NOMO-1 treated with DMSO at 0.1 percent for 48 hours (cell line): ENCODE data around the gene CREB3L4.

Experiments used
- DNase-seq: peaks from one replicate; lab custom pipeline; 2025; ENCODE audit not compliant: unreplicated experiment; lab: John Stamatoyannopoulos, UW

Gene CREB3L4

DNA sequence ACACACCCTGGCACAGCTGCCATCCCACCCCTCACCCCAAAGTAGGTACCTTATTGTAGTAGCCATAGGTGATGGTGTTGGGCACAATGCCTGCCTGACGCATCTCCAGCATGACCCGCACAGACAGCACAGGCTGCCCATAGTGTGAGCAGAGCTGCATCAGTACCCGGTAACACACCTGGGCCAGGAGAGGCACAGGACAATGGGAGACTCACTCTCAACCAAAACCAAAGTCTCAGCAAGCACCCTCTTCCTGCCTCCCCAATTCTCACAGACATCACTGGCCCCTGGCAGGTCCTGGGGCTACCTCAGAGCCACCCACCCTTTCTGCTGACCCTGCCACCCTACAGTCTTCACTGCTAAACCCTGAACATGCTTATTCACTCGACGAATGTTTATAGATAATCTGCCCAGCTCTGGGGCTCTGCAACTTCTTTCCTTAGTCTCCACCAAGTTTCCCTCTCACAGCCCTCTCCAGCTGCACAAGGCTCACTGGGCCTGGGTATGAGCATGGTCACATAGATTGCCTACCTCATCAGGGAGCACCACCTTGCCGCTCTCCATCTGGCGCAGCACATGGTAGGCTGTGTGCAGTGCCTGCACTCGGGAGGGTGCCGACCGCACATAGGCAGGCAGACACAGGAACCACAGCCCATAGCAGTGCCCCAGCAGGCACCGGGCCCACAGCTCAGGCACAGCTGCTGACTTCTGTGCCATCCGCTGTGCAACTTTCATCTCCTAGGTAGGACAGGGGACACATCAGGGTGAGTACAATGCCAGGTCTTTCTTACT is 31.5 kb upstream of the CREB3L4 start:
- no peak for DNase-seq

DNA sequence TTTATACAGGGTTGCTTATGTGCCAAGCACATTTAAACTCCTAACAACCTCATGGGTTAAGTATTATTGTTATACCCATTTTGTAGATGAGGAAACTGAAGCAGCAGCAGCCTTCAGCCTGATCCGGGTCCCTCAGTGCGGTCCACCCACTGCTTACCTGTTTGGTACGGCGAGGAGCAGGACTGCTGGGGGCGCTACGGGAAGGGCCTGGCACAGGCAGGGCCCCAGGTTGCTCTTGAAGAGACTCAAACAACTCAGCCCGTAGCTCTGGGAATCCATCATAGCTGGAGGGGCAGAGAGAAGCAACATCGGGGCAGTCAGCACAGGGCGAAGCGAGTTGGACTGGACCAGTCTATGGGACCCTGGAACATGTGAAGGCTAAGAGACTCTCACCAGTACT is 30.4 kb upstream of the CREB3L4 start:
- no peak for DNase-seq

DNA sequence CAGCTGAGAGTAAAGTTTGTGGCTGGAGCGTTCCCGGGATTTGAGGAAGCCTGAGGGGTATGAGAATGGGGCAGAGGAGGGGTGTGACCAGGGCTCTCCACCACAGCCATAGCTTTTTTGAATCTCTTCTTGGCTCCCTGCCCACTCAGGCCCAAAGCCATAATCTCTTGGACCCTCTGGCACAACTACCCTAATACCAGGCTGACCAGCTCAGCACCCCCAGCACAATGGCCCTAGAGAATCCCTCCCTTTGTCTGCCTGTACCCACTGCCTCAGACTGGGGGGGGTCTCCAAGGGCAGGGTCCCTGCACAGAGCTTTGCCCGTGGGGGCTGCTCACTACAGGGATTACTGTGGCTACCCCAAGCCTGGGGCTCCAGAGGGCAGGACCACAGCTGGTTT is 28.7 kb upstream of the CREB3L4 start:
- no peak for DNase-seq

DNA sequence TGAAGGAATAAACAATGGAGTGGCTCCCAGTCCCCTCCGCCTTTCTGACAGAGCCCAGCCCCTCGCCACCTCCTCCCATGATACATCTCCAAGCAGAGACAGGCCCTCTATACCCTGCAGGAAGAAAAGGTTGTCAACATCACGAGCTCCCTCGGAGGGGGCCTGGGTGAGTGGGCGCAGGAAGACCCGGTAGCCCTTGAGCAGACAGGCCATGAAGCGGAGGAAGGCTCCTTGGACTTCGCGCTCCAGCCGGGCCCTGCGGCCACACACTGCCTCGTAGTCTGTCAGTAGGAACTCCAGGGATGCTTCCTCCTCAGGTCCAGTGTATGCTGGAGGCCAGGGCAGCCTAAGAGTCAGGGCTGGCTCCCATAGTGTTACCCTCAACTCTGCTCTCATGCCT is 28.2 kb upstream of the CREB3L4 start:
- no peak for DNase-seq

DNA sequence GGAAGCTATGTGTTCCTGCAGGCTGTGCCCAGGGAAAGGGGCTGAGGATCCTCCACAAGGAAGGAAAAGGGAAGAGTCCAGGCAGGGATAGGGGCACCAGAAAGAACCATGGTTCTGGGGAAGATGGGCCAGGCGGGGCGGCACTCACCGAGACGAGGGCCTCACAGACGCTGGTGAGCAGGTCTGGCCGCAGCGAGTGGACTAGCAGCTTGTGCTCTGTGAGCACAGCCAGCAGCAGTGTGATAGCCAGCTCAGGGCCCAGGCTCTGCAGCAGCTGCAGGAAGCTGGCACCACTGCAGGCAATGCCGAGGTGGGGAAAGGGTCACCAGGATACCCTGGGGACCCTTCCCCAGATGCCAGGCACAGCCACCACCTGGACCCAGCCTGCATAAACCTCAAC is 26.9 kb upstream of the CREB3L4 start:
- DNase-seq = no peak

DNA sequence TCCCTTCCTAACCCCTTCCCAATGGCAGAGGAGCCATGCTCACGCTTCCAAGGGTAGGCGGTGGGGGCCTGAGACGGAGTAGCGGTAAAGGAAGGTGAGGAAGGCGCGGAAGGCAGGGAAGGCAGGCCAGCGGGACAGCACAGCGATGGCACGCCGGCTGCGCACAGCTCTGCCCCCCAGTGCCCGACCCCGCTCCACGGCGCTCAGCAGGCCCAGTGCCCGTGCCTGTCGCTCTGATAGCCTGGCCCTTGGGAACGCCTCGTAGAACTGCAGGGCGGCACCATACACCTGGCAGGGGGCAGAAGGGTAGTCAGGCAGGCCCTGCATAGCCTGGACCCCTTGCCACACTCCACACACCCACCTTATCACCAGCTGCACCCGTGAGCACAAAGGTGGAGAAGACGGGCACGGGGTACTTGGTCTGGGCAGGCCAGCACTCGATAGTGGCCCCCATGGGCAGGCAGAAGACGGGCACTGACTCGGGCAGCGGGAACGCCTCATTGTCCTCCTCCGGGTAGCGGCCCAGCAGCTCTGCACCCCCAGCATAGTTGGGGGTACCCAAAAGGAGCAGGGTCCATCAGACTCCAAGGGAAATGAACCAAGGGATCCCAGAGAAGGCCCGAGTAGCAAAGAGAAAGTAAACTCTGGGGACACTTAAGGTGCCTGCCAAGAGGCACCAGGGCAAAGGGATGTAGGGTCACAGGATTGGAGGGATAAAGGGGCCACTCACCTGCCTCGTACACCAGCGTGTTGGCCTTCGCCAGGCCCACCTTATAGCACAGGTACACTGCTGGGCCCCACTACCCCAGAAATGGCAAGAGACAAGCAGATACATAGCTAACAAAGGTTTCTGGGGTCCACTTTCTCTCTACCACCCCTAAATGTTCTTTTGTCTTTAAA is 25.6 kb upstream of the CREB3L4 start:
- no peak for DNase-seq

DNA sequence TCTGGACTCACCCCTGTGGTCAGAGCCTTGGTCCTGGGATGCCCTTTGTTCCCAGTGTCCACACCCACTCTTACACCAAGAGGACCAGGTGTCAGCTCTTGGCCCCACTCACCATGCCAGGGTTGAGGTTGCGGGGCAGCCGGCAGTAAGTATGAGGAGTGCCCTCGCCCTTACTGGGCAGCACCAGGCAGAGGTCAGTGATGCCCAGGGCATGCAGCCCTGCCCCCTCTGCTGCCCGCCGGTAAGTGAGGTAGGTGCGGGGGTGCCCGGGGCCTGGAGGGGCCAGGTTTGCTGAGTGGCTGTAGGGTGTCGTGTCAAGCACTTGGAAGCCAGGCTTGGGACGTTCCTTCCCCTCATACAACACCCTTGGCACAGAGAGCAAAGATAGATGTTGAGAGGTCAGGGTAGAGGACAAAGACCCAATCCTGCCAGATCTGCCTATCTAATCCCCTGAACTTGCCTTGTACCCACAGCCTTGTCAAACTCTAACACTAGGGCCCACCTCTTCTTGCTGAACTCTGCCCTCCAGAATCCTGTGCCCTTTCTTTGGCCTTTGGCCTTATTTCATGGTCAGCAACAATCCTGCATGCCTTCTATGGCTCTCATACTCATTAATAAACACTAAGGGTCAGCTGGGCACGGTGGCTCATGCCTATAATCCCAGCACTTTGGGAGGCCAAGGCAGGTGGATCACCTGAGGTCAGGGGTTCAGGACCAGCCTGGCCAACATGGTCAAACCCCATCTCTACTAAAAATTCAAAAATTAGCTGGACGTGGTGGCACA is 24.7 kb upstream of the CREB3L4 start:
- DNase-seq = no peak

DNA sequence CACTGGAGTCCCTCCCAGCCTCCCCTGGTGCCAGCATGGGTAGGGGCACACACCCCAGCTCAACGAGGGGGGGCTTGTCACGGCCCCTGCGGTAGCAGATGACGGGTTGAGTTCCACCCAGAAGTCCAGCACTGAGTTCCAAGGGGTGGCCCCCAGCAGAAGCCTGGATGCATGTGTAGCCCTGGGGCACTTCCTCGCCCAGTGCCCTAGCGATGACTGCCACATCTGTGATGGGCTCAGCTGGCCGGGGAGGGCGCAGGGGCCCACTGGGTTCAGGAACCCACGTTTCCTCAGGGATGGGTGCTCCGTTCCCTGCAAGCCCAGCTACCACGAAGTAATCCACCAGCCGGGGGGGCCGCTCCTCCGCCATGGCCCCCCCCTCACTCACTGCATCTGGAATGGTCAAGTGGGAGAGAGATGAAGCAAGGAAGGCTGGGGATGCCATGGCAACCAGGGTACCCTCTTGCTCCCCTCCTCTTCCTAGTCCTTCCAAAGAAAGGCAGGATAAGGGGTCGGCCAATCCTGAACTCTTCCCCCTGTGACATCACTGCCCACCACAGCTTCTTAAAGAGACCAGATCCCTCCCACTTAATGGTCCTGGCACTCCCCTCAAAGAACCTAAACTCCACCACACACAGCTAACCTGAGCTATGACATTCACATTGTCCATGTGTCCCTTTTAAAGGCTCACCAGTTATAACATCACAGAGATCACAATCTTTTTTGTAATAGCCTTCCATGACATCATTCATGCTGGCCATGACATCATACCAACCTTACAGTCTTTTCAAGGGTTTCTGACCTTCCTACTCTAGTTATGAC is 23.5 kb upstream of the CREB3L4 start:
- DNase-seq = no peak

DNA sequence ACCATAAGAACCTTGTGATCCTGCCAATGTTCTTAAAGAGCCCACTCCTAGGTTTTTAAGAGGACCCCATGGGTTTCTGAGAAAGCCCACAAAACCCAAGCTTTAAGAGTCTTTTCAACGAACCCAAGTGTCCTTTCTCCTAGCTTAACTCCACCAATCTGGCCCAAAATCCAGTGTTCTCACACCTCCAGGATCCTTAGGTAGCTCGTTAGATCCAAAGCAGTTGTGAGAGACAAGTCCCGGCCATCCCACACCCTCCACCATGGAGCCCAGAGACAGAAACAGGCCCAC is 22.9 kb upstream of the CREB3L4 start:
- no peak for DNase-seq

DNA sequence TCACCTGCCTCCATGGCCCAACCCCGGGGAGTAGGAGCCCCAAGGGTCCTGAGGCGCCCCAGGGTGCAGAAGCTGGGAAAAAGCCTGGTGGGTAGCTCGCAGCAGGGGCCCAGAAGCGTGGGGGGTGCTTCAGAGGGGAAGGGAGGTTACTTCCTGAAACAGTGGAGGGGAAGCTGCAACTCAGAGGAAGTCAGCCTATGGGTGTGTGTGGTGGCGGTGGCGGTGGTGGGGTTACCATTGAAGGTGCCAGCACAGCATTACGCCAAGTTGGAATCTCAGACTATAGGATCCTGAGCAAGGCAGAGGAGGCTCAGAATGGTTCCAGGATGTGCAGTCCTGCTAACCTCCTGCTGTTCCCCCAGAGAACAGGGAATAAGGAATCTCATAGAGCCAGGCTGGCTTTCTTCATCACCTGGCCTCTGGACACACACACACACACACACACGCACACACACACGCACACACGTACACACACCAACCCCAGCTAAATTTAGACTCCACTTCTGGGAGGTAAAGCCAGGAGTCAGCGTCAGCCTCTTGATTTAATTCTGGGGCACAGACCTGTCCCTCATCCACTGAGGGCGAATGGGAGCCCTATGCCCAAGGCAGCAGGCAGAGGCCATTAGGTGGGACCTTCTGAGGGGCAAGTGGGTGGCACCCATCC is 22.4 kb upstream of the CREB3L4 start:
- peak; percentile 87 for DNase-seq

DNA sequence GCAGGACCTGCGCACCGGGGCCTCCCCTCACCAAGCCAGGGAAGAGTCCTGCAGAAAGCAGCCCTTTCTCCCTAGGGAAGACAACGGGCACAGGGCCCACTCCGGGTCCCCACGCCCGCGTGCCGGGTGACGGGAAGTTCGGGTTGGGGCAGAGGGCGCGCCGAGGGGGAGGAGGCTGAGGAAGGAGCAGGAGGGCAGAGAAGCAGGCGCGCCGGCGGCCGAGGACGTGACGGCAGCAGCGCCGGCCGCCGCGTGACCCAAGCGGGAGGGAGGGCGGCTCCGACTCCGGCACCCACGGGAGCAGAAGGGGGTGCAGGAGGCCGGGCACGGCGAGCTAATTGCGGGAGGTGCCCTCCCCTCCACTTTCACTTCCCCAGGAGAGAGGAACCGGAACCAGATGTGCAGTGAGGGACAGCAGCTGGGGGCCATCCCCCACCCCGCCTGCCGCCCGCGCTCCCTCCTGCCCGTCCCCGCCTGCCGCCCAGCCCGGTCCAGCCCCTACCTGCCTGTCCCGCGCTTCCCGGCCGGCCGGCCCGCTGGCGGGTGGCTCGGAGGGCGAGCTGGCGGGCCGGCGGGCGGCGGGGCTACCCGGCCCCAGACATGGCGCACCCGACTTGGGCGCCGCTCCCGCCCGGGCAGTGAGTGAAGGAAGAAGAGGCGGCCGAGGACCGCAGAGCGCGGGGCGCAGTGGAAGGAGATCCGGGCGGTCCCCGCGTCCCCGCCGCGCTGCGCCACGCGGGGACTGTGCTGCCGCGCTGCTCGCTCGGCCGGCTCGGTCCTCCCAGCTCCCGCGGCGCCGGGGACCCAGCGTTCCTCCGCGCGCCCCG is 21.7 kb upstream of the CREB3L4 start:
- peak; percentile 99 for DNase-seq

DNA sequence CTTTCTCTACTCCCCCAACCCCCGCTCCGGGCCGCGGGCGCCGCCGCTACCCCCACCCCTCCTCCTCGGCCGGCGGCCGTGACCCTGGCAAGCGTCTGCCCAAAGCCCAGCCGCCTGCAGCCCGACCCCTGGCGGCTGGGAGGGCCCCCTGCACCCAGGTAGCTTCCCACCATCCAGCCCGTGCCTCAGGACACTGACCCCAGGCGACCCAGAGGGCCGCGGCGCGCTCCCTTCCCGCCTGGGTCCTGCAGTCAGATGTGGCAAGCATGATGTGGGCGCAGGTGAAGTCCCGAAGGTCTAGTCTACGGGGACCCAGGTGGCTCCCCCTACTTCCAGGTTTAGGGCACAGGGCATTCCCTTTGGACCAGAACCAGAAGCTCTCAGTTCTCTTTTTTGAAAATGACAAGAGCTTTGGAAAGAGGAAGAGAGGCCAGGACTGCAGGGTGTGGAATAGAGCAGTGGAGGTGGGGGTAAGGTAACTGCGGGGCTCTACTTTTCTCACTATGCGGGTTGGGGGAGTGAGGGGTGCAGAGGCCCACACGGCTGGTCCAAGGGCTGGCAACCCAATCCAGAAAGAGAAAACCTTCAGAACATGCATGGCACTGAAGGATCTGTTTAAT is 21.0 kb upstream of the CREB3L4 start, which contains the start of gene DENND4B:
TSS of gene DENND4B (minus strand) at position 97 of the 620 bp plus-strand sequence. CDS start 2,344 bp downstream, outside the sequence.
- DNase-seq = peak; percentile 75

DNA sequence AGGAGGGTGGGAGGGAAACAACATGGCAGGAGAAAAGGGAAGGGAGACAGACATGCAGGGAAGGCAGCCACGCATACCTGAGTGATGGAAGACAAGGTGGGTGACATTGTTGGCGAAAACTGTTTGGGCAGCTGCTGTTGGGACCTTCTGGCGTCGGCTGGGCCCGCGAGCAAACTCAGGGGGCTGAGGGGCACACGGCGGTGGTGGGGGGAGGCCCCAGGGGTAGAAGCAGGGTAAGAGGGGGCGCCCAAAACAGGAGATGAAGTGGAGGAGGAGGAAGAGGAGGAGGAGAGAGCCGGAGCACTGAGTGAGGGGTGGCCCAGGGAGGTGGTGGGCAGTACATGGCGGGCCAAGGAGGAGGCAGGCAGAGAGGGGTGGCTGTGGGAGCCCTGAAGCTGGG is 16.5 kb upstream of the CREB3L4 start:
- no peak for DNase-seq

DNA sequence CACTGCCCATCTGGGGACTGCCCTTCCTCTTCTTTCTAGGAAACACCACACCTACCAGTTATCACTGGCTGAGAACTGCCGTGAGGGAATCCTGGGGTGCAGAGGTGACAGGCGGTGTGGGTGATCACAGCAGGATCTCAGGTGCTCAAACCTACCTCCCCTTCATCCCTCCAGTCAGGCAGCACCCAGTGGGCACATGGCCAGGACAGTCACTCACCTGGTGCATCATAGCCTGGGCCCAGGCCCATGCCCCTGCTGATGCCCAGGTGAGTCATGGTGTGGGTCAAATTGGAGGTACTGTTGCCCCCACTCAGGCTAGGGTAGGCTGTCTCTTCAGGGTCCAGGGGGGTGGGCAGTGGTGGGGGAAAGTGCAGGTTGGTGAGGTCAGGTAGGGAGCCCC is 15.9 kb upstream of the CREB3L4 start:
- no peak for DNase-seq

DNA sequence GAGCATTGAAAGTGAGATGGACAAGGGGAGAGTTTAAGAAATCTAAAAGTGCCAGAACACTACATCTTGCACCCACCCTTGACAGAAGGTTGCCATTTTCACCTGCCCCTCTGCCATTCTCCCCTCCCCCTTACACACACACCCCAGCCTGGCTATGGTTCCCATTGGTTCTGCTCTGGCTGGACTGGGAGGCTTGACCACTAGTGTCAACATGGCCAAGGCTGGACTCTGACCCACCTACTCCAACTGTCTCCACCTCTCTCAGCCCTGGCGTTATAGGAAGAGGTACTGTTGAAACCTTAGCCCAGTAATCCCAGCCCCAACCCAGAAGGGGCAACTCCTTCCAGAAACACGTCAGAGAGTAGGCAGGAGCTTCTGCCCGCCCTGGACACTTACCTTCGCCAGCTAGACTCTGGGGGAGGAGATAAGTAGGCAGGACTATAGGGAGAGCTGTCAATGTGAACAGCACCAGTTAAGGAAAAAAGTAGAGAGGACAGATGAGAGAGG is 13.8 kb upstream of the CREB3L4 start:
- no peak for DNase-seq

DNA sequence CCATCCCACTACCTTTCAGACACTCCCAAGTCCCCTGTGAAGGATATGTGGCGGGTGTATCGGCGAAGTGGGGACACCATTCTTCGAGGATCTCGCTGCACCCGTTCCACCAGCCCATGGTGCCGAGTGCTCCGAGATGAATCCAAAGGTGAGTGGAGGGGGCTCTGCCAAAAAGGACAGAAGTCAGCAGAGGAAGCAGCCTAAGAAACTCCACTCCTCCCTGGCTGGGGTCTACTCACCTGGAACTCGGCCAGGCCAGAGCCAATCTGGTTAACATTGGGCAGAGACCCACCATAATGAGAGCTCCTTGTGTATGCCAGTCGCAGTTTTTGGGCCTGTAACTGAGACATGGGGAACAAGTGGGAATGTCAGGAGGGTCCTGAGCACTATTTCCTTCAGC is 12.9 kb upstream of the CREB3L4 start:
- DNase-seq = no peak

DNA sequence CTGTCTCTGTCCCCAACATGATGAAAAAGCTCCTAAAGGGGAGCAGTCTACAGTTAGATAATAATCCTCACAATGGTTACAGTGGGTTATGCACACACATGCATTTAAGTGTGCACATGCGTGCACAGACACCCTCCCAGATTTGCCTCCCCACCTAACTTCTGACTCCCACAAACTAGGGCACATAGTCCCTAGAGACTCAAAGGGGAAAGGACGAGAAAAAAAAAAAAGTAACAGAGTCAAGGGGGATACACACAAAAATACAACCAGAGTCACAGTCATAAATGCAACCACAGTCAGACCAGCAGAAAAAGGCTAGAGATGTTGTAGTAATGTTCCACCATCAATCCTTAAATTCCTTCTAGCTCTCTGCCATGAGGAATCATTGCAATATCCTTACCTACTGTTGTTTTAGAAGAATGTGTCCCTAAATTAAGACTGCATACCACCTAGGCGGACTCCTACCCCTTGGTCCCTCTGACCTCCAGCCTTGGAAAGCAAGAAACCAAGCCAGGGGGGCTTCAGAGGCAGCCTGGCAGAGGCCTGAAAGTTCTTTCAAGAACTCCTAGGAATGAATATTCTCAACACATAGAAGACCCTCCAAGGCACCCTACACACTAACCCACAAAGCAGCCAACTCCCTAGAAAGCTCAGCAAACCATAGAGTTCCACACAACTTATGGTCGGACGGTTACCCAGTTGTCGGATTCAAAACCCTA is 10.5 kb upstream of the CREB3L4 start:
- DNase-seq = no peak

DNA sequence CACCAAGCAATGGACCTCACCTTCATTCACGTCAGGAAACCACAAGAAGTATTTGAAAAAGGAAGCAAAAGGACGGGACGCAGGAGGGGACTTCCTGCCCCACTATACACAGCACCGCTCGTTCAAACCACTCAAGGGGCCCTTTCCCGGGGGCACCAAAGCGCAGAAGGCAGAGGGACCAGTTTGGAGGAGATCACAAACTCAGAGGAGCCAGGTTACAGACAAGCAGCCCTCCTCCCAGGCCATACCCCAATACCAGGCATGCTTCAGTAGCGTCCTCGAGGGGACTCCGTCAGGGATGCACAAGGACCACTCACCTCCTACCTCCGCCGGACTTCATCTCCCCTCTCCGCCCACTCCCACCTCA is 10.0 kb upstream of the CREB3L4 start:
- DNase-seq = peak; percentile 37
